HG03520 (cell line): ENCODE results near the gene DUOX2.
"Not testable (repeated sequence)": the region's sequence is repeated elsewhere in the genome, so short reads cannot be mapped to it uniquely, and the experiment has no call there.

Experiments used
- ATAC-seq: cut with Tn5 transposase; IDR thresholded peaks from one replicate; pipeline ENCODE4 v1.9.1; 2021; ENCODE audit warnings: mild to moderate bottlenecking, moderate library complexity; ENCODE audit not compliant: unreplicated experiment

DUOX2 gene

DNA sequence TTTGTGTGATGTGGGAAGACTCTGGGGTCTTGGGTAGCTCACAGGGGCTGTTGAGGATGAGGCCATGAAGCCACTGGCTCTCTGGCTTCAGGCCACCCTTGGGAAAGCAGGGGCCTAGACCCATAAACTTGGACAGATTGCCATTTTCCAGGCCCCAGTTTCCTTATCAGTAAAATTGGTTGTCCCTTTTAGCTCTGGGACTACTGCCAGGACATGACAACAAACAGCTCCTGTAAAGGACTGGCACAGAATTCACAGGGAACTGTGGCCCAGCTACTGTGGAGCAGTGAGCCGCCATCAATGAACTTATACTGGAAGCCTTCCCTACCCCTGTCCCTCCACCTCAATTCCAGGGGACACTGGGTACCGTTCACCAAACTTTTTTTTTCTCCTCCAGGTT is 36.6 kb downstream of the DUOX2 start:
- ATAC-seq: not testable (repeated sequence)

DNA sequence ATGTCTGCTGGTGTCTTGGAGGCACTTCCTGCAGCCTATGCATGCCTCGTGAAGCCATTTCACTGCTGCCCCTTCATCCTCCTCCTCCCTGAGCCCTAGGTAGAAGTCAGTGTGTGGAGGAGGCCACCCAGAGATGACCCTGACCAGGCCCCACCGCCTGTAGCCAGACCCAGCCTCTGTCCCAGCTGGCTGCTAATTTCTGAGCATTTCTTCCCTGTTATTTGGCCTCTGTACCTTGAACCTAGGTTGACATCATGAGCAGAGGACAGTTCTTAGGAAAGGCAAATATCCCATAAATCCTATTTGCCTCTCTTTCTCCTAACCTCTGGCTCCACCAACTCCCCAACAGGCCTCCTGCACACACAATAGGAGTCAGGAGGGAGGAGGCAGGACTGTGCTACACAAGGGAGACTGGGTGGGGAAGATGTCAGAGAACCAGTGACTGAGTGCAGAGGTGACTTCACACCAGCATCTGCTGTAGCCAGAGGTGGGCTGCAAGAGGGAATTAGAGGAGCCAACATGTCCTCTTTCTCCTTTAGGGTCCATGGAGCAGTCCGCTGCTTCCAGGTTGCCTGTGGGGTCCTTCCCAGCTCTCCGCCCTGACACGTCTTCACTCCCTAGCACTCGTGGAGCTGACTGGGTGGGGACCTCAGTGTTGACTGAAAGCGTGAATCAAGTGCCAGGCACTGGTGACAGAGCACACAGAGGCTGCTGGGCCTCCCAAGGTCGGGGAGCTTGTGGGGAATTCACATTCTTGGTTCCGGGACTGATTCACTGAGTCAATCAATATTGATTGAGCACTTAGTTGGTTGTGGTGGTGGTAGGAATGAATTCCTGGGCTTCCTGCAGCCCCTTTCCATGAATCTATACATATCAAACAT is 38.3 kb downstream of the DUOX2 start:
- not testable (repeated sequence) for ATAC-seq

DNA sequence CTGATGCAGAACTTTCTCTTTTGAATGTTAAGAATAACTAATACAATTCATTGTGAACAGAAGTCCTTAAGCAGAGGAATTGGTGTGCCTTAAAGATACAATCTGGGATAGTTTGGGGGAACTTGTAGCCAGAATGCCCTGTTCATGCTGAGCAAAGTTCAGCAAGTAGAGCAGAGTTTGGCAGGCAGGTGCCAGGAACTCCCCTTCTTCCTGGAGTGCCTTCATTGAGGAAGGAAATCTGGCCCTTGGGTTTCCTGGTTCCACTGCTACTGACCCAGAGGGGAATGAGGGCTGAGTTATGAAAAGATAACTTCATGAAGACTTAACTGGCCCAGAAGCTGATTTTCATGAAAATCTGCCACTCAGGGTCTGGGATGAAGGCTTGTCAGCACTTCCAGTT is 40.4 kb downstream of the DUOX2 start:
- not testable (repeated sequence) for ATAC-seq

DNA sequence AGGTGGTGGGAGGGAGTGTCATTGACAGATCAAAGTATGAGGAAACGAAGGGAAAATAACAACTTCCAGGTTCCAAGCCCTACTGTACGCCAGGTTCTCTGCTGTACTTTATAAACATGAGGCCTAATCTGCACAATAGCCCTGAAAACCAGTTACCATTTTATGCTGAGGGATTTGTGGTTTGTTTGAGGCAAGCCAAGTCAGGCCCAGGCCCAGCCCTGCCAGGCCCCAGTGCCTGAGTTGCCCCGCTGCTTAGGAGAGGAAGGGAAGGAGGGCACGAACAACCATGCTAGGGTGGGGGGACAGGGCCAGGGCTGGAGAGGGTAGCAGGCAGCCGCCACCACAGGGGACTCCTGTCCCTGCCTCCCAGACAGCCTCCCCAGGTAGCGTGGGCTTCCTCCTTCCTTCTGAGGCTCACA is 44.0 kb downstream of the DUOX2 start:
- not testable (repeated sequence) for ATAC-seq

DNA sequence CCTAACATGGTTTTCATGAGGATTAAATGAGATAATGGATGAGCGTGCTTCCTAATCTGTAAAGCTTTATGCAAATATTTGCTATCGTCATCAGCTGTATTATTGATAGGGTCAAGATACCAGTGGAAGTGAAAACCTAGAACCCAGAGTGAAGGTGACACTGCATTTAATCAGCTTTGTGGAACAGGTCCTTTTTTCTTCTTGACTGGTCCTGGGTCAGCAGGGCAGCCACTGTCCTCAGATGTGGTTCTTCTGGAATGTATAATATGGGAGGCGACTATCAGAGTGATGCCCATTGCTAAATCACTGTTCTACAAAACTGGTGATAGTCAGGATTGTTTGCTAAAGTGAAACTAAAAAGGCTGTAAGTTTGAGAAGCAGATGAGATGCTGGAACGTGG is 49.6 kb downstream of the DUOX2 start:
- ATAC-seq: no peak

DNA sequence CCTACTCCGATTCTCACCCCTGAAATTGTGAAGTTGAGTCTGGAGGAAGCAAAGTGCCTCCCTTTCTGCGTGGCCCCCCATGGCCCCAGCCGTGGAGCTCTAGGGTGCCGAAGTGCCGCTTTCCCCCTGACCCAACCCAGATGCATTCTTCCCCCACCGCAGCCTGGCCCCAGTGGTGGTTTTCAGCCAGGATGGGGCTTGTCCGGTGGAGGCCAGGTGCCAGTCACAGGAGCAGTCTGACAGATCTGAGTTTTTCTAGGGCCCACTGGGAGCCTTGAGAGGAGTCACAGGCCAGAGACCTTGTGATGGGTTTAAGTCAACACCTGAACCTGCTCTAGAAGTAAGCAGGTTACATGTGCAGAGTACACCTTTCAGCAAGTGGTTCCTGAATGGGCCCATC is 51.7 kb downstream of the DUOX2 start:
- ATAC-seq: not testable (repeated sequence)

DNA sequence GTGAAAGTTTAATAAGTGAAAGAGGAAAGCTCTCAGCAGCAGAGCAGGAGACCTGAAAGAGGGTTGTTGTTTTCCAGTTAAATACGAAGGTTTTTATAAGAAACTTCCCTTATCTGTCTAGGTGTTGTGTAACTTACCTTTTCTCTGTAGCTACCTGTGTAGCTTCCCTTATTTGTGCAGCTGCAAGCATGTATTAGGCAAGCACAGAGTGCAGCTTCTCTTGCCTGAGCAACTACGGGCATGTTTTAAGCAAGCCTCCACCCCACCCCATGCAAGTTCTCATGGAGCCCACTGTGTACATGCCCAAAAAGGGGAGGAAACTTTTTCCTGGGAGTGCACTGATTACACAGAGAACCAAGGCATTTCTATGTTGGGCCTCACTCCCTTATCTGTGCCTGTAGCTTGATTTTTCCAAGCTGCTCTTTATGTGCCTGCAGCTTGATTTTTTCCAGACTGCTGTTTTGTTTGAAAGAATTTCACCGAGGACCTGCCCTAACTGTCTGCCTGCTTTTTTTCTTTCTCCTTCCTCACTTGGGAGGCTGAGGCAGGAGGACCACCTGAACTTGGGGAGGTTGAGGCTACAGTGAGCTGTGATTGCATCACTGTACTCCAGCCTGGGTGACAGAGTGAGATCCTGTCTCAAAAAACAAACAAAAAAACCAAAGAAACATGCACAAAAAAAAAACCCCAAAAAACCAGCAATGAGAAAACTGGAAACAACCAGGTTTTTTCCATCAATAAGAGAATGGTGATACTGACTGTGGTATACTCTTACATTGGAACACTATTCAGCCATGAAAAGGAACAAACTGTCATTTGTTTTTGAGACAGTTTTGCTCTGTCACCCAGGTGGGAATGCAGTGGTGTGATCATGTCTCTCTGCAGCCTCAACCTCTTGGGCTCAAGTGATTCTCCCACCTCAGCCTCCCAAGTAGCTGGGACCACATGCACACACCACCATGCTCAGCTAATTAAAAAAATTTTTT is 55.0 kb downstream of the DUOX2 start:
- ATAC-seq: not testable (repeated sequence)

DNA sequence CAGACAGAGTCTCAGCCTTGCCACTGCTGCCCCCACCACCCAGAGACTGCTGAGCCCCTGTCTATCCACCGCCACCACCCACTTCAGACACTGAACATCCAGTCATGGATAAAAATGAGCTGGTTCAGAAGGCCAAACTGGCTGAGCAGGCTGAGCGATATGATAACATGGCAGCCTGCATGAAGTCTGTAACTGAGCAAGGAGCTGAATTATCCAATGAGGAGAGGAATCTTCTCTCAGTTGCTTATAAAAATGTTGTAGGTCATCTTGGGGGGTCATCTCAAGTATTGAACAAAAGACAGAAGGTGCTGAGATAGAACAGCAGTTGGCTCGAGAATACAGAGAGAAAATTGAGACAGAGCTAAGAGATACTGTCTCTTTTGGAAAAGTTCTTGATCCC is 61.3 kb downstream of the DUOX2 start:
- not testable (repeated sequence) for ATAC-seq

DNA sequence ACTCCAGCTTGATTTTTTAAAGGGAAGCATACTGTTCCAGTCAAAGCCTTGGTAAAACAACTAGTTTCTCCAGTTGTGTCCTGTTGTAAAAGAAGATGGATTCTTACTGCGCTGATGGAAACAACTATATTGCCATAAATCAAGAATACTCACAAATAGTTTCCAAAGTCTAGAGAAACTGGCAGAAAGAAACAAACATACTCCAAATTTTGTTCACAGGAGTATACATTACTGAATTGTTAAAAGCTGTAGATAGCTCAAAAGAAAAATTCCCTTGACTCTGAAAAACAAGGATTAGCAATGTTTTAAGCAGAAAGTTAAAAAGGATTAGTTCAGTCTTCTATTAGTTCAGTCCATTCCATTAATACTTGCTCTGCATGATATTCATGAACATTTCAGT is 63.4 kb downstream of the DUOX2 start:
- no peak for ATAC-seq

DNA sequence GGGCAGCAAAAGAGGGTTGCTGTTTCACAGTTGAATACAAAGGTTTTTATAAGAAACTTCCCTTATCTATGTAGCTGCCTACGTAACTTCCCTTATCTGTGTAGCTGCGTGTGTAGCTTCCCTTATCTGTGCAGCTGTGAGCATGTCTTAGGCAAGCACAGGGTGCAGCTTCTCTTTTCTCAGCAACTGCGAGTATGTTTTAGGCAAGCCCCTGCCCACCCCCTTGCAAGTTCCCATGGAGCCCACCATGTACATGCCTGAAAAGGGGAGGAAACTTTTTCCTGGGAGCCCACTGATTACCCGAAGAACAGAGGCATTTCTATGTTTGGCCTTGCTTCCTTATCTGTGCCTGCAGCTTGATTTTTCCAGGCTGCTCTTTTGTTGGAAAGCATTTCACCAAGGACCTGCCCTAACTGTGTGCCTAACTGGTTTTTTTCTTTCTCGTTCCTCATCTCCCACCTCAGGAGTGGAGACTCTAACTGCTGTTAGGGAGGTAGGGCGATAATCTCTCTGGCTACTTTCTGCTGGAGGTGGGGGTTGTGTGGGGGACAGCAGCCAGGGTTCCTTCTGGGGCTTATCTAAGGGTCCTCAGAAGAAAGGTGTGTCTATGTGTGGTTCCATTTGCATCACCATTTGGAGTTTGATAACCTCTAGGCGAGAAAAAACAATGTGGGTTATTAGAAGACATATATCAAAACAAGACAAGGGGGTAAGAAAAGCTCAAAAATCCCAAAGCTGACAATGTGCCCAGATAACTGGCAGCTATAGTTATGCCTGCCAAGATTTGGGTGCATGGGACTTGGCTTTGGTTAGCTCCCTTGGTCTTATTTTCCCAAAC is 65.0 kb downstream of the DUOX2 start:
- ATAC-seq: no peak

DNA sequence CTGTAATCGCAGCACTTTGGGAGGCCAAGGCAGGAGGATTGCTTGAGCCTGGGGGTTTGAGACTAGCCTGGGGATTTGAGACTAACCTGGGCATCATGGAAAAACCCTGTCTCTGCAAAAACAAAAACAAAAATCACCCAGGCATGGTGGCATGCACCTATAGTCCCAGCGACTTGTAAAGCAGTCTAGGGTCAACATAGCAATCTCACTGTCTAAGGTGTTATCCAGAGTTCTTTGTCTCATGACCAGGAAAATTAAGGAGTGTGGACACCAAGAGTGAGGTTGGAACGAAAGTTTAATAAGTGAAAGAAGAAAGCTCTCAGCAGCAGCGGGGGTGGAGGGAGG is 65.6 kb downstream of the DUOX2 start:
- ATAC-seq: not testable (repeated sequence)

DNA sequence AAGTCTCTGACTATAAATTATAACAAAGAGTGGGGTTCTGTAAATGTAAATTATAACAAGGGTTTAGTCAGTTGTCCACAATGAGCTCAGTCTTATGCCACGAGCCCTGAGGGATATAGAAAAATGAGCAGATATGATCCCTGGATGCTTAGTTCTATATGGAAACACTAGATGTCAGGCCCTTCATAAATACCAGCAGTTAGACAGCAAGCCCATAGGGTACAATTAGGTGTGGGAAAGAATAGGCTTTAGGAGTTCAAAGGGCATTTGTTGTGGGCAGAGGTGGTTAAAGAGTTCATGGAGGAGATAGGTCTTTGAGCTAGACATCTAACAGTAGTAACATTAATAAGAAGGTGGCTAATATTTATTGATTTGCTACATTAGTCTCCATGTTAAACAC is 69.7 kb downstream of the DUOX2 start:
- ATAC-seq: not testable (repeated sequence)

DNA sequence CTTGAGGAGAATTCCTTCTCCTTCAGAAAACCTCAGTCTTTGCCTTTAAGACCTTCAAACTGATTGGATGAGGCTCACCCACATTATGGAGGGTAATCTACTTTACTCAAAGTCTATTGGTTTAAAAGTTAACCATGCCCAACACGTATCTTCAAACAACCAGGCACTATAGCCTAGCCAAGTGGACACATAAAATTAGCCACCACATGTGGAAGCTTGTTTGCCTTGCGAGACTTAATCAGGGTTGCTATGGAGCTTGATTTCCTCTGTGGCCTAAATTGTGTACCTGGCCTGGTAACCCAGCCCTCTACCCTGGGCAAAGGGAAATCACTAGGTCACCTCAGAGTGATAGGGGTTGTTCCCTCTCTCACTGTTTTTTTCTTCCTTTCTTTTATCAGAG is 71.1 kb downstream of the DUOX2 start:
- ATAC-seq: not testable (repeated sequence)
